GM21529 (cell line): ENCODE data around the gene TUBB1.
"Not testable (repeated sequence)": the region's sequence is repeated elsewhere in the genome, so short reads cannot be mapped to it uniquely, and the experiment has no call there.

ENCODE experiments used
- ATAC-seq: cut with Tn5 transposase; IDR thresholded peaks from one replicate; pipeline ENCODE4 v1.9.1; 2021; ENCODE audit not compliant: unreplicated experiment

The TUBB1 gene

DNA sequence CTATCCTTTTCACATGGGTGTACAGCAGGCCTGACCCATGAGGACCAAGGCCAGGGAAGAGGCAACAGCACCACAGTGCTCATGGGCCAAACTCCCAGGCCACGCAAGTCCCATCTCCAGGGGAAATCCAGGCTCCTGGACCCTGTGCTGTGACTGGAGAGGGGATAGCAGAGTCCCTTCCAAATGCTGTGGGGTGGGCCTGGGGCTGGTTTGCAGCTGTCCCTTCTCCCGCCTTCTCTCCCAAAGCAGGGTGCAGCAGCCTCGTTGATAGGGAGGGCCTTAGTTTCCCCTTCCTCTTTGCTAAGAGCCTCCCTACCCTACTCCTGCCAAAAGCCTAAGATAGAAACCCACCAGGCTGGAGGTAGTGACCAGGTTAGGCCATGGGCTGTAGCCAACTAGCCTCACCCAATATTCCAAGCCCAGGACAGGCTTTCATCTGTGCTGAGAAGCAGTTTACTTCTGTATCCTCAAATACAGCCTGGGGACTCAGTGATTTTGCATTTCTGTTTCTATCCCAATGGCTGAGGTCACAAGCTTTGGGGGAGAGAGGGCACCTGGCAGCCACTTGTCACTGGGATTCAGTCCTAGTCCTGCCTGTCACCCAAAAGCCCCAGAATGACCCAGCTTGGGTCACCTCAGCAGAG is 13.6 kb upstream of the TUBB1 start:
- ATAC-seq: no peak

GRCh38 chr20:59006167-59006863 is 12.9 kb upstream of the TUBB1 start:
- no peak for ATAC-seq

DNA sequence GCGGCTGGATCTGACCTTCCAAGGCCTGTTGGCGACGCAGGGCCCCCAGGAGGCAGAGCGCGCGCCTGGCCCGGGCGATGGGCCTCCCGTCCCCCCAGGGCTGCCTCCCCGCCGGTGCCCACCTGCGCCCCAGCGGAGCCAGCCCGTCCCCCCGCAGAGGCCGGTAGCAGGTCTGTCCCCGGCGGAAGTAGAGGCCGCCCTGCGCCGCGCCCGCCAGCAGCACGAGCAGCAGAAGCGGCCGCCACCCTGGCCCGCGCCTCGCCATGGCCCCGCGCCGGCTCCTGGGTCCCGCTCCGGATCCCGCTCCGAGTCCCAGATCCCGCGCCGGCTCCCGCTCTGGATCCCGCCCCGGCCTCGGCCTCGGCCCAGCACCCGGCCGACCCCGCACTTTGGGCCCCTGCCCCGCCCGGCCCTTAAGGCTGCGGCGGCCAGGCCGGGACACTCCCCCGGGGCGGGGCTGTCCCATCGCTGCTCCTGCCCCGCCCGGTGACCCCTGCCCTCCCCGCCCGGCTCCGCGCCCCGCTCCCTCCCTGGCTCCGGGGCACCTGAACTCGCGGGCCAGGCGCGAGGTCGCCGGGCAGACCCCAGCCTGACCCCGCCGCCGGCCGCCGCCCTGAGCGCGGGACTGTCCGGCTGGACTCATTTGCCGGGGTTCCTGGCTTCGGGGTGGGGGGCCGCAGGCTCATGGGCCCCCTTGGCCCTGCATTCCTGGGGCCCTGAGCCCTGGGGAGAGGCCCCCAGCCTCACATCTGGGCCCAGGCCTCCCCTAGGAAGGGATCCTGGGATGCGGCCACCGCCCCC is 12.2 kb upstream of the TUBB1 start, which contains the start of gene CTSZ:
Gene CTSZ (minus strand): TSS at position 391 of the 801 bp plus-strand sequence. CDS start 126 bp downstream, at position 265.
- ATAC-seq: peak; percentile 22

DNA sequence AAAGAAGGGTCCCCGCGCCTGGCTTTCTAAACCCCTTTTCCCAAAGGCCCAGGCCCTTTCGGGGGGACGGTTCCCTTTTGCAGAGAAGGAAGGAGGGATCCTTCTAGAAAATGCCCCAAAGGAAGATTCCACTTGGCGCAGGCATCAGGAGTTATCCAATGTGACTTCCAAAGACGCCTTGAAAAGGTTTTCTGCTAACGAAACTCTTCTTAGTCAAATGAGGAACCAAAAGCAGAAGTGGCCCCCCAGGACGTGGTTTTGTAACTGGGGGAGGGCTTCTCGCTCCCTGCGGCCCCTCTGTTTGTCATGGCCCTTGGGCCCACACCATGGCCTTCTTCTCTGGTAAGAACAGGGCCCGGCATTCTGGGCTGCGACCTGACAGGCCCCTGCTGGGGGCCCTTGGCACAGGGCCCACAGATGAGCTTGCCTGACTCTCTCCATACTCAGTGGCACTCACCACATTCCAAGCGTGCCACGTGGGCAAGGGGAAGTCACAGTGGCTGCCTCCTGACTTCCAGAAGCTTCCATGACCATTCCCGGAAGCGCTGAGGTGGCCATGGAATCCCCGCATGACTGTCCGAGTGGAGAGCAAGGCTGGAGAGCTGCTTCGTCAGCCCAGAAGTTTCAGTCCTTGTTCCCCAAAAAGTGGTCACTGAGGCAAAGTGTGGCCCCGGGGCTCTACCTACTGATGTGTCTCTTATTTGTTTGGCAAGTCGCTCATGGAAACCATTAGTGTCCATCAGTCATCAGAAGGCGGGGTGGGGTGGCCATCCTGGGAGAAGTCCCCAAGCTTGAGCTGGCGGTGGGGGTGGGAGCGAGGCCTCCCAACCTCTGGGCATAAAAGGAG is 11.3 kb upstream of the TUBB1 start:
- ATAC-seq: peak; percentile 36

- no peak for ATAC-seq
These were observed 10.4 kb upstream of the TUBB1 start for GRCh38 chr20:59008715-59009336.

- no peak for ATAC-seq
These were observed 8.8 kb upstream of the TUBB1 start for GRCh38 chr20:59010321-59010994.

- no peak for ATAC-seq
These were observed 8.0 kb upstream of the TUBB1 start for GRCh38 chr20:59010995-59011873.

GRCh38 chr20:59011874-59012157 is 7.4 kb upstream of the TUBB1 start:
- ATAC-seq: not testable (repeated sequence)

GRCh38 chr20:59013031-59013951 is 5.9 kb upstream of the TUBB1 start:
- ATAC-seq: no peak

DNA sequence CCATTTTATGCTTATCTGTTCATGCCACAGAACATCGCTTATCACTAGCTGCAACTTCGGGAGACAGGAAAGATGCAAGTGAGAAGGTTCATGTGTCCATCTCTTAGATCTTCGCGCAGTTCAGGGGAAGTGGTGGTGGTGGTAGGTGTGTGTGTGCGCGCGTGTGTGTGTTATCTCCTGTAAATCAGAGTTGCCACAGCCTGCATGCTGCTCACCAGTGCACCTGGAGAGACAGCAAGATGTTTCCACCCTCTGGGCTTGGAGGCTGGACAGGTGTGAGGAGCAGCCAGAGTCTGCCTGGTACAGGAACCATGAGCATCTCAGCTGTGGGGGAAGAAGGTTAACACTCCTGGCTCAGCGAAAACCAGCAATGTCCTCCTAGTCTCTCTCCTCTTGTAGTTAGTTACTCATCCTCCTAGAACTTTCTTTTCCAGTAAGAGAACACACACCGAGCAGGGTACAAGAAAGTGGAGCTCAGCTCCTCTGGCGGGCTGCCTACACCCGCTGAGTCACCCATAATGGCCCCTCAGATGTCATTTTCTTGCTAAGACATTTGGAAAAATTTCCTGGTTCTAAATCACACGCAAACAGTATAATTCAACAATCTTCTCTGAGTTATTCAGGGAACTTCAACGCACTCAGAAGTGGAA is 5.1 kb upstream of the TUBB1 start:
- no peak for ATAC-seq

- no peak for ATAC-seq
These were observed 4.4 kb upstream of the TUBB1 start for GRCh38 chr20:59014680-59015389.

GRCh38 chr20:59015411-59015810 is 3.8 kb upstream of the TUBB1 start:
- ATAC-seq: no peak

GRCh38 chr20:59015812-59016711 is 3.2 kb upstream of the TUBB1 start:
- no peak for ATAC-seq

DNA sequence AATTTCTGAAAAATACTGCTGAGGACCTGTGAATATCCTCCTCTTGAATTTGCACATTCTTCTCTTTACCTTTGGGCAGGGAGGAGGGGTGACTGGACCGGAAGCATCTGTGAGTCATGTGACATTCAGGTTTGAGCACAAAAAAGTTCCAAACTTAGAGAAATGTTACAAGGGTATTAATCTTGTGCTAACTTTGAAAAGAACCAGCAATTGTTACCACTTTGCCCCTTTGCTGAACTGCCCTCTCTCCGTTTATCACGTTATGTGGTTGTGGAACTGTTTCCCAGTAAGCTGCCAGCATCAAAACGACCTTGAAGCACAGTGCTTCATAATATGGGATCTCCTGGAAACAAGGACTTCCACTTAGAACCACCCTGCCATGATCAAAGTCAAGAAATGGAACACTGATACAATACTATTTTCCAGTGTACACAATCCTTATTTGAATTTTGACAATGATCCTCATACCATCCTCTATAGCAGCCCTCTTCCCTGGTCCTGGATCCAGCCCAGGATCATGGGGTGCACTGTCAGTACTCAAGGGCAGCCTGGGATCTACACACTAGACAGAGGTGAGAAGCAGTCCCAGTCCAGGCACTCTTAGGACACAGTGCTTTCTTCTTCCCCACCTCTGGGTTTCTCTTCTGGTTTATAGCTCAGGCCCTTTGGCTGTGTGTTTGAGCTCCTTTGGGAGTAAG is 2.3 kb upstream of the TUBB1 start:
- no peak for ATAC-seq

DNA sequence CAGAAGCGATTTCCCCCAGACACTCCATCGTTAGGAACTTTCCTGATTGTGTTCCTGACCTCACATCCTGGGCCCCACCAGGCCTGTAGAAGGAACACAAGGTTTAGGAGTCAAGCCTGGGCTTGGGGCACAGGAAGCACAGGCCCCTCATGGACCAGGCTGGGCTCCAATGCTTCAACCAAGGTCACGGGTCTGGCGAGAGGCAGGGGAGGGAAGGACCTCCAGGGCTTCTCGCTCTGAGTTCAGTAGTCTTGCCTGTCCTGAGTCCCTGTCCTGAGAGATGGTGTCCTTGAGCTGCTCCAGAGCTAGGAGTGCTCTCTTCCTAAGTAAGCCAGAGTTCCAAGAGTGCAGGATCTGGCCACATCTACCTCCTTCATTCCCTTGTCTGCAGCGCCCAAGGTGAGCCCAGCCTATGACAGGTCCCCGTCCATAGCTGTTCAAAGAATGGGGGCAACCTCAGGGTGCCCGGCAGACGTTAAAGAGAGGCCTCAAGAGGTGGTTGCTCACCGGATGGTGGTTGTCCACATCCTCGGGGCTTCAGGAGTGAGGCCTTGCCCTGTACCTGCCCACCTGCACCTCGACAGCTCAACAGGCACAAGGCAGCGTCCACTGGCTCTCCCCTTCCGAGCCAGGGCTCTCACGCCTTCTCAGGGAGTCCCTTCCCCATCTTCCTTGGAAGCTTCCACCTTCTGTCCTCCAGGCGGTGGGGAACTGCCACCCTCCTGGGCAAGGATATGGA is 1.6 kb upstream of the TUBB1 start:
- ATAC-seq: no peak
